GM23248 (cell line): Measurements from ENCODE around the gene SERP2.

Experiments
- EZH2 ChIP-seq: fragments of 200-600 bp; sonication (generic); IDR thresholded peaks from 2 replicates; pipeline ENCODE4 v1.6.1; 2018; ENCODE audit warnings: antibody characterized with exemption, mild to moderate bottlenecking; ENCODE audit not compliant: insufficient read depth, poor library complexity, severe bottlenecking
- EZH2phosphoT487 ChIP-seq: fragments of 200-600 bp; sonication (generic); IDR thresholded peaks from 2 replicates; pipeline ENCODE4 v1.6.1; 2018; ENCODE audit warnings: antibody characterized with exemption, moderate library complexity, mild to moderate bottlenecking, low read depth; ENCODE audit not compliant: insufficient read depth

- TF ChIP-seq EZH2phosphoT487 (no peak), EZH2 (no peak)
These were observed 61.1 kb downstream of the SERP2 start for GRCh38 chr13:44434766-44435141.
